Adrenal gland (tissue), 5 donors: Measurements from ENCODE around the gene ZNF319.

Experiments used
- POLR2A ChIP-seq, 2 donors: fragments of 450-650 bp; IDR thresholded peaks; one replicate each; pipeline ENCODE4 v1.6.1; 2017; ENCODE audit warnings: antibody characterized with exemption in 2 of 2, mild to moderate bottlenecking in 2 of 2, moderate library complexity in 1 of 2
- TF ChIP-seq, protein P1 (sequence below), 6 experiments: fragments of 450-650 bp in 4 of 6; fragments of 200-600 bp in 2 of 6; sonication (generic) in 1 of 6; IDR thresholded peaks; 1 replicate in 5 of 6; 2 replicates in 1 of 6; pipeline versions ENCODE4 v1.5.1 to v1.8.0; 2016 to 2021; ENCODE audit warnings: antibody characterized with exemption in 6 of 6, mild to moderate bottlenecking in 2 of 6, moderate library complexity in 1 of 6
- donor health status: DM: no; HTN: no; CAD: no.

DNA sequence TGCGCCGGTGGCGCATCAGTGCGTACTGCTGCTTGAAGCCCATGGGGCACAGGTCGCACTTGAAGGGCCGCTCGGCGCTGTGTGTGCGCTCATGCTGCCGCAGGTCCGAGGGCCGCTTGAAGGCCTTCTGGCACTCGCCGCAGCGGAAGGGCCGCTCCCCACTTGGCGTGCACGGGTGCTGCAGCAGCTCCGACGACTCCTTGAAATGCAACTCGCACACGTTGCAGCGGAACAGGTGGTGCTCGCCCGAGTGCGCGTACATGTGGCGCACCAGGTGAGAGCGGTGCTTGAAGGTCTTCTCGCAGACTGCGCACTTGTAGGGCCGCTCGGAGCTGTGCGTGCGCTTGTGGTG is 3.3 kb downstream of the ZNF319 start:
- TF ChIP-seq, protein P1, sequence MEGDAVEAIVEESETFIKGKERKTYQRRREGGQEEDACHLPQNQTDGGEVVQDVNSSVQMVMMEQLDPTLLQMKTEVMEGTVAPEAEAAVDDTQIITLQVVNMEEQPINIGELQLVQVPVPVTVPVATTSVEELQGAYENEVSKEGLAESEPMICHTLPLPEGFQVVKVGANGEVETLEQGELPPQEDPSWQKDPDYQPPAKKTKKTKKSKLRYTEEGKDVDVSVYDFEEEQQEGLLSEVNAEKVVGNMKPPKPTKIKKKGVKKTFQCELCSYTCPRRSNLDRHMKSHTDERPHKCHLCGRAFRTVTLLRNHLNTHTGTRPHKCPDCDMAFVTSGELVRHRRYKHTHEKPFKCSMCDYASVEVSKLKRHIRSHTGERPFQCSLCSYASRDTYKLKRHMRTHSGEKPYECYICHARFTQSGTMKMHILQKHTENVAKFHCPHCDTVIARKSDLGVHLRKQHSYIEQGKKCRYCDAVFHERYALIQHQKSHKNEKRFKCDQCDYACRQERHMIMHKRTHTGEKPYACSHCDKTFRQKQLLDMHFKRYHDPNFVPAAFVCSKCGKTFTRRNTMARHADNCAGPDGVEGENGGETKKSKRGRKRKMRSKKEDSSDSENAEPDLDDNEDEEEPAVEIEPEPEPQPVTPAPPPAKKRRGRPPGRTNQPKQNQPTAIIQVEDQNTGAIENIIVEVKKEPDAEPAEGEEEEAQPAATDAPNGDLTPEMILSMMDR (IDR thresholded peaks at IDR 0.05): no peak
- TF ChIP-seq POLR2A (IDR thresholded peaks at IDR 0.05): no peak
